Heart left ventricle (tissue), 16 donors: ENCODE data around the gene SLC24A4. TPM values are rescaled to one million over a fixed set of nuclear protein-coding genes. Genes with fewer than 3 reads are reported as not detected.

Source experiments
- ATAC-seq, 4 donors: fragments of 200-7000 bp; cut with Tn5 transposase; one replicate each; pipeline ENCODE4 v1.9.1; 2020 to 2022; ENCODE audit warnings: moderate library complexity in 4 of 4, mild to moderate bottlenecking in 3 of 4, moderate number of reproducible peaks in 1 of 4
- DNase-seq, 5 donors: peaks; one replicate each; pipeline ENCODE4 v3.0.0-alpha.2; 2020
- H3K27ac ChIP-seq, 12 donors: fragments of 200-600 bp; sonication (generic) in 4 of 12; one replicate each; pipeline versions ENCODE4 v1.5.0 to v1.8.0; 2016 to 2022; ENCODE audit warnings: mild to moderate bottlenecking in 2 of 12
- H3K27me3 ChIP-seq, 9 donors: fragments of 200-600 bp; sonication (generic) in 2 of 9; one replicate each; pipeline versions ENCODE4 v1.5.1 to v1.8.0; 2016 to 2022; ENCODE audit warnings: mild to moderate bottlenecking in 3 of 9
- H3K36me3 ChIP-seq, 9 donors: fragments of 200-600 bp; sonication (generic) in 2 of 9; one replicate each; pipeline versions ENCODE4 v1.5.0 to v1.8.0; 2018 to 2022; ENCODE audit warnings: mild to moderate bottlenecking in 2 of 9
- H3K4me1 ChIP-seq, 12 donors: fragments of 200-600 bp; sonication (generic) in 4 of 12; one replicate each; pipeline versions ENCODE4 v1.5.0 to v1.8.0; 2016 to 2022; ENCODE audit warnings: mild to moderate bottlenecking in 3 of 12
- H3K4me3 ChIP-seq, 12 donors: fragments of 200-600 bp; sonication (generic) in 4 of 12; one replicate each; pipeline versions ENCODE4 v1.5.0 to v1.8.0; 2017 to 2022; ENCODE audit warnings: mild to moderate bottlenecking in 9 of 12, moderate library complexity in 4 of 12
- H3K9me3 ChIP-seq, 12 donors: fragments of 200-600 bp; sonication (generic) in 4 of 12; one replicate each; pipeline versions ENCODE4 v1.5.0 to v1.8.0; 2016 to 2022; ENCODE audit warnings: mild to moderate bottlenecking in 1 of 12
- CTCF ChIP-seq, 12 donors: fragments of 200-600 bp; sonication (generic) in 4 of 12; IDR thresholded peaks; one replicate each; pipeline versions ENCODE4 v1.5.0 to v1.8.0; 2018 to 2022; ENCODE audit warnings: antibody characterized with exemption in 12 of 12, mild to moderate bottlenecking in 5 of 12
- POLR2A ChIP-seq, 2 donors: fragments of 450-650 bp; IDR thresholded peaks; one replicate each; pipeline ENCODE4 v1.6.1; 2017; ENCODE audit warnings: antibody characterized with exemption in 2 of 2, mild to moderate bottlenecking in 2 of 2, moderate library complexity in 2 of 2
- WGBS, 4 donors: extraction: QIAGEN DNeasy Blood & Tissue Kit in 2 of 4; methylation state at CpG; one replicate each; pipeline versions ENCODE4 v1.1.5 to v1.1.7; 2013 to 2018; 5-methylcytosine and 5-hydroxymethylcytosine counted together
- intact Hi-C, 10 donors: fragments of 100-400 bp; cut with DNase I; formaldehyde crosslinking; loops; one replicate each; pipeline versions ENCODE4 v1.11.1 to v1.14.2; 2022
- polyA plus RNA-seq, 2 donors: library from polyadenylated mRNA; stranded (reverse); fragments of 200-250 nt; gene quantifications; one replicate each; pipeline ENCODE4 v1.2.3, GENCODE V29; 2013
- total RNA-seq, 9 donors: library from RNA; depleted of rRNA in 2 of 9; stranded (reverse); fragments of >200 nt in 2 of 9; fragmentation: NEBNext Ultra II Directional in 3 of 9; extraction: Animal tissue kit (Norgen Biotek cat#: 25700) in 3 of 9; gene quantifications; one replicate each; pipeline versions ENCODE4 v1.1.0 to v1.2.4, GENCODE V29; 2016 to 2023
- donor health status: ischemic (EF 13 %, LVEDD 7.1; RV severe dilation, severe dysfunction).
- donor health status: healthy with polysubstance abuse.
- donor health status: DM: no; HTN: yes; CAD: no.
- donor health status: DM: no; HTN: no; CAD: no.
- donor health status: ischemic (EF 25% LVEDD 6.9; RV normal size, moderate dysfunction).
- donor health status: ischemic (EF 25% LVEDD 5.7; RV mildly dilated, moderate dysfunction).
- donor health status: healthy.
- donor health status: DM: yes; HTN: yes; CAD: no.
- donor health status: ischemic (EF 35%, LVEDD 5.7; RV mildly dilated, moderate dysfunction).
- donor health status: nonischemic (EF 11% LVEDD 7.7; RV severe dilation, severe dysfunction).
- donor health status: DM: yes; HTN: yes; CAD: no.
- donor health status: PGD.
- donor health status: ischemic (EF 29% LVEDD 5.4; RV normal size, mild dysfunction).
- donor health status: nonischemic (EF 23%, LVEDD 6.1; RV moderate dilation, normal function).

SLC24A4 gene
- total and polyA plus RNA-seq, 11 donors = 0.05 to 1.6 (median 0.23) TPM

GRCh38 chr14:92421751-92422150 is 98.8 kb downstream of the SLC24A4 start:
- H3K27ac ChIP-seq = no peak overlapping the region
- H3K27me3 ChIP-seq = no peaks in the 10 kb centered on the region
- no peak overlapping the region for H3K4me3 ChIP-seq
- H3K36me3 ChIP-seq = no peaks in the 10 kb centered on the region
- ATAC-seq = no peak
- intact Hi-C loops = no loop called here
- TF ChIP-seq CTCF (IDR thresholded peaks at IDR 0.05) (no peak), POLR2A (IDR thresholded peaks at IDR 0.05) (no peak)
- peaks cover 0 to 4% (median 0%) of the 10 kb centered on the region in 12 donors for H3K9me3 ChIP-seq
- H3K4me1 ChIP-seq = peaks cover 0 to 8% (median 0%) of the 10 kb centered on the region in 12 donors
- 47 to 55% (median 50%) methylated on average over 6 of the region's 6 CpGs for WGBS, 4 donors
- no peak for DNase-seq

GRCh38 chr14:92425101-92425500 is 102.1 kb downstream of the SLC24A4 start:
- no peak overlapping the region for H3K4me3 ChIP-seq
- no peak for DNase-seq
- H3K27ac ChIP-seq = no peak overlapping the region
- H3K36me3 ChIP-seq = no peaks in the 10 kb centered on the region
- H3K27me3 ChIP-seq = no peaks in the 10 kb centered on the region
- TF ChIP-seq POLR2A (IDR thresholded peaks at IDR 0.05) (no peak), CTCF (IDR thresholded peaks at IDR 0.05) (no peak)
- no peak for ATAC-seq
- no peaks in the 10 kb centered on the region for H3K4me1 ChIP-seq
- no peaks in the 10 kb centered on the region for H3K9me3 ChIP-seq
- intact Hi-C loops = no loop called here

- intact Hi-C loops = no loop called here
- H3K27ac ChIP-seq = no peak overlapping the region
- no peak for ATAC-seq
Measured at GRCh38 chr14:92426237-92426636, 103.3 kb downstream of the SLC24A4 start.

GRCh38 chr14:92427096-92427495 is 104.1 kb downstream of the SLC24A4 start:
- no peaks in the 10 kb centered on the region for H3K36me3 ChIP-seq
- H3K27ac ChIP-seq = no peak overlapping the region
- ATAC-seq = no peak
- TF ChIP-seq POLR2A (IDR thresholded peaks at IDR 0.05) = no peak
- no peak for TF ChIP-seq CTCF (IDR thresholded peaks at IDR 0.05)
- H3K9me3 ChIP-seq = no peaks in the 10 kb centered on the region
- no peak for DNase-seq
- intact Hi-C loops = no loop called here
- H3K4me3 ChIP-seq = no peak overlapping the region
- no peaks in the 10 kb centered on the region for H3K4me1 ChIP-seq
- peaks cover 0 to 5% (median 0%) of the 10 kb centered on the region in 9 donors for H3K27me3 ChIP-seq
- 80 to 96% (median 86%) methylated on average over 3 of the region's 3 CpGs for WGBS, 4 donors

More at GRCh38 chr14:92426237-92426636, 103.3 kb downstream of the SLC24A4 start:
- DNase-seq = no peak
- no peak overlapping the region for H3K4me3 ChIP-seq
- no peaks in the 10 kb centered on the region for H3K9me3 ChIP-seq
- no peaks in the 10 kb centered on the region for H3K36me3 ChIP-seq
- WGBS, 4 donors = 35 to 47% (median 44%) methylated on average over 4 of the region's 4 CpGs
- peaks cover 0 to 5% (median 0%) of the 10 kb centered on the region in 9 donors for H3K27me3 ChIP-seq
- TF ChIP-seq POLR2A (IDR thresholded peaks at IDR 0.05) (no peak), CTCF (IDR thresholded peaks at IDR 0.05) (no peak)
- H3K4me1 ChIP-seq = no peaks in the 10 kb centered on the region
